ENCODE data around the gene DSN1. TPM values are rescaled to one million over a fixed set of nuclear protein-coding genes. Genes with fewer than 3 reads are reported as not detected.

DSN1 gene
- total and polyA plus RNA-seq, 9 of the 15 experiments (the other 6 are each of a cell fraction or from before 2014, with no cell fraction given) = 23.3 to 45.3 (median 31.1) TPM

GRCh38 chr20:36796117-36796516, 22.6 kb upstream of the DSN1 start:
- no peak overlapping the region for H3K9ac ChIP-seq (ENCODE audit: insufficient read depth in 1 of 2, low read depth in 2 of 2, low read length in 2 of 2)
- no TSS peak for BruUV-seq (replicated peaks)
- no peaks in the 10 kb centered on the region for H3K9me3 ChIP-seq (replicated peaks; ENCODE audit: control insufficient read depth, insufficient read depth, low read depth, low read length)
- no peak overlapping the region for H3K27ac ChIP-seq (ENCODE audit: extremely low read depth, low read depth, low read length)
- ATAC-seq (no peak), FAIRE-seq (no peak), DNase-seq (ENCODE audit: extremely low read depth in 1 of 4, low spot score in 3 of 4) (no peak)
- H3K4me1 ChIP-seq (replicated peaks in 1 of 2; ENCODE audit: control insufficient read depth in 2 of 2, insufficient read depth in 2 of 2, low read length in 2 of 2) = peaks cover 0 to 8% of the 10 kb centered on the region in 2 experiments; a peak in 2 of 5 replicates
- H3K4me3 ChIP-seq = no peak overlapping the region
- ChIA-PET CTCF (ENCODE audit: low intra/inter-chr PET ratio) (no interaction called here), POLR2A (interaction anchor here (0.9 kb wide), 1 partner anchor 10 kb away, joined by 3 read pairs; no protein-coding TSS in a partner anchor)
- no peak overlapping the region for H2AFZ ChIP-seq (ENCODE audit: low read depth, low read length)
- in situ Hi-C loops (cut with MboI) = no loop called here
- no peaks in the 10 kb centered on the region for H4K20me1 ChIP-seq (replicated peaks; ENCODE audit: control insufficient read depth, insufficient read depth, low read length)
- intact Hi-C loops (cut with micrococcal nuclease) = no loop called here
- H3K79me2 ChIP-seq (ENCODE audit: control insufficient read depth, insufficient read depth, low read length) = no peaks in the 10 kb centered on the region
- no peak overlapping the region for H3K4me2 ChIP-seq (ENCODE audit: insufficient read depth, low read length)
- no peak for TF ChIP-seq ZNF408 (CRISPR knock-in tag; IDR thresholded peaks at IDR 0.05; ENCODE audit: low read depth)
- no peak for TF ChIP-seq SREBF1 (IDR thresholded peaks at IDR 0.05; ENCODE audit: borderline replicate concordance, low read depth, low read length)
- no peaks in the 10 kb centered on the region for H3K9me1 ChIP-seq (ENCODE audit: control insufficient read depth, insufficient read depth, low read length)
- no peaks in the 10 kb centered on the region for H3K27me3 ChIP-seq (ENCODE audit: control insufficient read depth in 2 of 2, insufficient read depth in 2 of 2, low read length in 2 of 2)
- peaks cover 89% of the 10 kb centered on the region for H3K36me3 ChIP-seq (ENCODE audit: control insufficient read depth, insufficient read depth, low read length)
- WGBS (ENCODE audit: insufficient coverage, low coverage, missing lambda C conversion rate) = 92% methylated on average over 5 of the region's 5 CpGs

GRCh38 chr20:36795691-36796090, 22.1 kb upstream of the DSN1 start:
- no peak for ATAC-seq
- no peaks in the 10 kb centered on the region for H3K27me3 ChIP-seq (ENCODE audit: control insufficient read depth in 2 of 2, insufficient read depth in 2 of 2, low read length in 2 of 2)
- in situ Hi-C loops (cut with MboI) (no loop called here), intact Hi-C loops (cut with micrococcal nuclease) (no loop called here)
- H3K4me2 ChIP-seq (ENCODE audit: insufficient read depth, low read length) = no peak overlapping the region
- peaks cover 85% of the 10 kb centered on the region for H3K36me3 ChIP-seq (ENCODE audit: control insufficient read depth, insufficient read depth, low read length)
- H3K9me3 ChIP-seq (replicated peaks; ENCODE audit: control insufficient read depth, insufficient read depth, low read depth, low read length) = no peaks in the 10 kb centered on the region
- no peak overlapping the region for H3K9ac ChIP-seq (ENCODE audit: insufficient read depth in 1 of 2, low read depth in 2 of 2, low read length in 2 of 2)
- 86% methylated on average over 5 of the region's 5 CpGs for WGBS (ENCODE audit: insufficient coverage, low coverage, missing lambda C conversion rate)
- no peak overlapping the region for H3K27ac ChIP-seq (ENCODE audit: extremely low read depth, low read depth, low read length)
- no peaks in the 10 kb centered on the region for H3K79me2 ChIP-seq (ENCODE audit: control insufficient read depth, insufficient read depth, low read length)
- H3K9me1 ChIP-seq (ENCODE audit: control insufficient read depth, insufficient read depth, low read length) = no peaks in the 10 kb centered on the region
- CTCF ChIA-PET (ENCODE audit: low intra/inter-chr PET ratio) = no interaction called here
- DNase-seq (ENCODE audit: extremely low read depth in 1 of 4, low spot score in 3 of 4) = no peak
- POLR2A ChIA-PET = no interaction called here
- no peaks in the 10 kb centered on the region for H4K20me1 ChIP-seq (replicated peaks; ENCODE audit: control insufficient read depth, insufficient read depth, low read length)
- H3K4me1 ChIP-seq (replicated peaks in 1 of 2; ENCODE audit: control insufficient read depth in 2 of 2, insufficient read depth in 2 of 2, low read length in 2 of 2) = peaks cover 0 to 8% of the 10 kb centered on the region in 2 experiments; a peak in 2 of 5 replicates
- FAIRE-seq = no peak
- H2AFZ ChIP-seq (ENCODE audit: low read depth, low read length) = no peak overlapping the region
- H3K4me3 ChIP-seq = no peak overlapping the region
- BruUV-seq (replicated peaks) = no TSS peak
- TF ChIP-seq ILF3 (IDR thresholded peaks at IDR 0.05; ENCODE audit: borderline replicate concordance) = no peak
- no peak for TF ChIP-seq ARID1B (IDR thresholded peaks at IDR 0.05)
- no peak for TF ChIP-seq NFIC (IDR thresholded peaks at IDR 0.05)
- no peak for TF ChIP-seq SUPT5H (IDR thresholded peaks at IDR 0.05)
- no peak for TF ChIP-seq TAL1 (IDR thresholded peaks at IDR 0.05)
- TF ChIP-seq MCM3 (IDR thresholded peaks at IDR 0.05) = no peak
- no peak for TF ChIP-seq FOXJ3 (CRISPR knock-in tag; IDR thresholded peaks at IDR 0.05)
- no peak for TF ChIP-seq GABPB2 (CRISPR knock-in tag; conservative IDR thresholded peaks at IDR 0.05)
- no peak for TF ChIP-seq ZBTB12 (CRISPR knock-in tag; IDR thresholded peaks at IDR 0.05)
- no peak for TF ChIP-seq MEF2A (IDR thresholded peaks at IDR 0.05; ENCODE audit: control insufficient read depth, low read depth, low read length)
- TF ChIP-seq CGGBP1 (CRISPR knock-in tag; IDR thresholded peaks at IDR 0.05) = no peak
- no peak for TF ChIP-seq ZKSCAN3 (CRISPR knock-in tag; IDR thresholded peaks at IDR 0.05)
- TF ChIP-seq FOXA1 (IDR thresholded peaks at IDR 0.05; ENCODE audit: borderline replicate concordance) = no peak

Measured in K562 (cell line).